HUES6 (cell line): ENCODE measurements around the gene CYS1.

Experiments
- H3K27ac ChIP-seq: 2 replicates; pipeline ENCODE4 v1.7.0; 2013; ENCODE audit warnings: low read depth, mild to moderate bottlenecking, low read length, inconsistent platforms
- H3K27me3 ChIP-seq: 2 replicates; pipeline ENCODE4 v1.6.1; 2013; ENCODE audit warnings: low read length; ENCODE audit not compliant: control insufficient read depth, insufficient read depth
- H3K36me3 ChIP-seq: 2 replicates; pipeline ENCODE4 v1.6.1; 2013; ENCODE audit warnings: low read length; ENCODE audit not compliant: control insufficient read depth, insufficient read depth
- H3K4me1 ChIP-seq: 2 replicates; pipeline ENCODE4 v1.6.1; 2013; ENCODE audit warnings: low read length; ENCODE audit not compliant: control insufficient read depth, insufficient read depth
- H3K4me3 ChIP-seq: 2 replicates; pipeline ENCODE4 v1.5.1; 2013; ENCODE audit warnings: low read depth, low read length
- H3K9ac ChIP-seq: one replicate; pipeline ENCODE4 v1.6.1; 2013; ENCODE audit warnings: mild to moderate bottlenecking, low read length
- H3K9me3 ChIP-seq: 2 replicates; pipeline ENCODE4 v1.6.1; 2013; ENCODE audit warnings: low read depth, low read length; ENCODE audit not compliant: control insufficient read depth, insufficient read depth

Gene CYS1

DNA sequence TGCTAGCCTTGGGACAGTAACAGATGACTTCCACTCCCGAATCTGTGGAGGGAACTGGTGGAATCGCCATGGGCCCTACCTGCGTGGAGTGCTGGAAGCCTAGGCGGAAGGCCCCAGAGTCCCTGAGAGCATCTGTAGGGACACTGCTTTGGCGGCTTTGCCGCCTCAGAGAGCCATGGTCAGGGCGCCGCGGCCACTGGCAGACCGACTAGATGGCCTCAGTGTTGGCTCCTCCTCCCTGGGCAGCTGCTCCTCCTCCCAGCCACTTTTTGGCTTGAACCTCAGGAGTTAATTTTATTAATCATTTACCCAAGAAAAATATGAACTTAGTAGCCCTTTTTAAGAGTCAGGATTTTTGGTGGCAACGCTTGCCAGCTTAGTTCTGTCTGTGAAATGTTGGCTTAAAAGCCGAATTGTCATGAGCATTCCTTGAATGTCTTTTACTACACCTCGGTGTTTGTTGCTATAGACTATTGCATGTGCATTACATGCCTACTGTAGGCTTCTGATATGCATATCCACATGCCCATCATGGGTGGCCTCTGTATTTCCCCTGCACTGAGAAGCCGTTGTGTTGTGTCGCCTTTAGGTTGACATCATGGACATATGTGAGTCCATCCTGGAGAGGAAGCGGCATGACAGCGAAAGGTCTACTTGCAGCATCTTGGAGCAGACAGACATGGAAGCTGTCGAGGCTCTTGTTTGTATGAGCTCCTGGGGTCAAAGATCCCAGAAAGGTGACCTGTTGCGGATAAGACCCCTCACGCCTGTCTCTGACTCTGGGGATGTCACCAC lies 34.5 kb downstream of the CYS1 start:
- Histone ChIP-seq H3K27me3 (no peaks in the 10 kb centered on the region), H3K9me3 (no peaks in the 10 kb centered on the region), H3K9ac (no peak overlapping the region), H3K4me3 (no peak overlapping the region), H3K36me3 (peaks cover 35% of the 10 kb centered on the region), H3K27ac (no peak overlapping the region), H3K4me1 (peaks cover 8% of the 10 kb centered on the region)

GRCh38 chr2:10043906-10044601 lies 36.2 kb downstream of the CYS1 start:
- Histone ChIP-seq H3K27ac (no peak overlapping the region), H3K36me3 (peaks cover 26% of the 10 kb centered on the region), H3K9me3 (no peaks in the 10 kb centered on the region), H3K9ac (peak overlapping the region; percentile 85), H3K4me1 (peaks cover 8% of the 10 kb centered on the region), H3K27me3 (no peaks in the 10 kb centered on the region), H3K4me3 (peak overlapping the region; percentile 65)

DNA sequence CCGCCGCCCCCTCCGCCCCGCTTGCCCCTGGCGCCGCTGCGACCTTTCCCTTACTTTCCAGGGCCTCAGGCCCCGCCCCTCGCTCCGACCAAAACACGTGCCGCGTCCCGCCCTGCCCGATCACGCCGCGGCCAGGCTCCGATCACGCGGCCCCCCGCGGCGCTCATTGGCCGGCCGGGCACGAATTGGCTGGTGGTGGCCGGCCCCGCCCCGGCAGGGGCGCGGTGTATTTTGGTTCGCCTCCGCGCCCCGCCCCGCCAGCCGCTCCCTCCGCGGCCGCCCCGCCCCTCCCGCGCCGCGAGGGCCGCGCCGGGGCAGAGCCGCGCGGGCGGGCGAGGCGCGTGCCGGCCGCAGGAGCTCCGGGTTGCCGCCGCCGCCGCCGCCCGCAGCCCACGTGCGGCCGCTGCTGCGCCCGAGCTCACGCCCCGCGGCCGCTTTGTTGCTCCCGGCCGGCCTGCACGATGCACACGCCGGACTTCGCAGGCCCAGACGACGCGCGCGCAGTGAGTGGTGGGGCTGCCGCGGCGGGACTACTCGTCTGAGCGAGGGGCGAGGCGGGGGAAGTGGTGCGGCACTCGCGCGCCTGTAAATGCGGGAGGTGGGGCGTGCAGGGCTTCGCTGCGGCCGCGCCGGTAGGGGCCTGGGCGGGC lies 36.8 kb downstream of the CYS1 start, which contains the start of gene KLF11:
Gene KLF11, plus strand, starts transcription at position 295 of the 650 bp plus-strand sequence. Its CDS starts 167 bp downstream, at position 462.
- Histone ChIP-seq H3K36me3 (peaks cover 21% of the 10 kb centered on the region), H3K4me1 (peaks cover 8% of the 10 kb centered on the region), H3K27ac (peak within 1 kb of the TSS; percentile 4; the same call in 1 of the 2 replicates), H3K9me3 (no peaks in the 10 kb centered on the region), H3K9ac (peak within 1 kb of the TSS; percentile 85), H3K4me3 (peak within 1 kb of the TSS; percentile 65), H3K27me3 (no peaks in the 10 kb centered on the region)

GRCh38 chr2:10042301-10043161 lies 37.7 kb downstream of the CYS1 start:
- no peaks in the 10 kb centered on the region for H3K9me3 ChIP-seq
- peak overlapping the region; percentile 63 for H3K9ac ChIP-seq
- peak overlapping the region; percentile 4; the same call in 1 of the 2 replicates for H3K27ac ChIP-seq
- peaks cover 12% of the 10 kb centered on the region for H3K36me3 ChIP-seq
- H3K4me1 ChIP-seq, result peaks cover 8% of the 10 kb centered on the region
- H3K4me3 ChIP-seq, result peak overlapping the region; percentile 55
- no peaks in the 10 kb centered on the region for H3K27me3 ChIP-seq

DNA sequence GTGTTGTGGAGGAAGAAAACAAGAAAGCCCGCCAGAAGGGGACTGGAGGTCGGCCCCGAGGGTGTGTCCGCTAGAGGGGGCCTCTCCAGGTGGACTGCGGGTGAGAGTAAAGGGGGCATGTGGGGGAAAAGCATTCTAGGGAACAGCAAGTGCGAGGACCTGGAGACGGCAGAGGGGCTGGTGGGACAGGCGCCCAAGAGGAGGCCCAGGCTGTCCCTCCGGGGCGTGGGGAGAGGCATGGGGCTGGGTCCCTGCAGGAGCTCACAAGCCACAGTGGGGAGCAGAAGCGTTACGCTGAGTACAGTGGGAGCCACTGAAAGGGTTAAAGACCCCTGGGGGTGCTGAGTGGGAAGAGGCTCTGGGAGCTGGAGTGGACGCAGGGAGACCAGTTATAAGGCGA lies 38.5 kb downstream of the CYS1 start:
- Histone ChIP-seq H3K4me1 (peaks cover 8% of the 10 kb centered on the region), H3K36me3 (peaks cover 6% of the 10 kb centered on the region; the same call in 1 of the 2 replicates), H3K9ac (no peak overlapping the region), H3K27me3 (no peaks in the 10 kb centered on the region), H3K4me3 (peak overlapping the region; percentile 55; the same call in 1 of the 2 replicates), H3K27ac (no peak overlapping the region), H3K9me3 (no peaks in the 10 kb centered on the region)

GRCh38 chr2:10039658-10040410 lies 40.4 kb downstream of the CYS1 start:
- H3K9ac ChIP-seq, result no peak overlapping the region
- no peak overlapping the region for H3K27ac ChIP-seq
- H3K4me1 ChIP-seq, result peaks cover 8% of the 10 kb centered on the region
- no peaks in the 10 kb centered on the region for H3K9me3 ChIP-seq
- H3K4me3 ChIP-seq, result no peak overlapping the region
- H3K36me3 ChIP-seq, result no peaks in the 10 kb centered on the region
- H3K27me3 ChIP-seq, result no peaks in the 10 kb centered on the region

DNA sequence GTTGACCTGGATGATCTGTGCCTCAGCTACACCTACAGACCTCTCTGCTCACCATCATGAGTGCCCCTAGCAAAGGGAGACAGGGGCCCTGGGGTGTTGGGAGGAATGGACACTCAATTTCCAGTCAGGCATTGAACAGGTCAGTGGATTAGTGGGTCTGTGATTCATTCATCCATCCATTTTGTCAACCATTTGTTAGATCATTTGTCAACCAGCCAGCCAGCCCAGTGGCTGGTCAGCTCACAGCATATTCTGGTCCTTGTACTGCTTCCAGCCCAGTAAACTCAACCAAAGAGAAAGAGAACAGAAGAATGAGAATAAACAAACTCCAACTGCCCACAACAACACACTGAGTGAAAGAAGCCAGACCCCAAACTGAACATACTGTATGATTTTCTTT lies 41.5 kb downstream of the CYS1 start:
- H3K4me1 ChIP-seq, result peaks cover 8% of the 10 kb centered on the region
- no peak overlapping the region for H3K27ac ChIP-seq
- no peaks in the 10 kb centered on the region for H3K36me3 ChIP-seq
- H3K9ac ChIP-seq, result no peak overlapping the region
- no peaks in the 10 kb centered on the region for H3K9me3 ChIP-seq
- H3K4me3 ChIP-seq, result no peak overlapping the region
- no peaks in the 10 kb centered on the region for H3K27me3 ChIP-seq

GRCh38 chr2:10038123-10038522 lies 42.1 kb downstream of the CYS1 start:
- no peak overlapping the region for H3K9ac ChIP-seq
- no peak overlapping the region for H3K27ac ChIP-seq
- peaks cover 8% of the 10 kb centered on the region for H3K4me1 ChIP-seq
- no peaks in the 10 kb centered on the region for H3K36me3 ChIP-seq
- no peaks in the 10 kb centered on the region for H3K9me3 ChIP-seq
- no peak overlapping the region for H3K4me3 ChIP-seq
- H3K27me3 ChIP-seq, result no peaks in the 10 kb centered on the region

DNA sequence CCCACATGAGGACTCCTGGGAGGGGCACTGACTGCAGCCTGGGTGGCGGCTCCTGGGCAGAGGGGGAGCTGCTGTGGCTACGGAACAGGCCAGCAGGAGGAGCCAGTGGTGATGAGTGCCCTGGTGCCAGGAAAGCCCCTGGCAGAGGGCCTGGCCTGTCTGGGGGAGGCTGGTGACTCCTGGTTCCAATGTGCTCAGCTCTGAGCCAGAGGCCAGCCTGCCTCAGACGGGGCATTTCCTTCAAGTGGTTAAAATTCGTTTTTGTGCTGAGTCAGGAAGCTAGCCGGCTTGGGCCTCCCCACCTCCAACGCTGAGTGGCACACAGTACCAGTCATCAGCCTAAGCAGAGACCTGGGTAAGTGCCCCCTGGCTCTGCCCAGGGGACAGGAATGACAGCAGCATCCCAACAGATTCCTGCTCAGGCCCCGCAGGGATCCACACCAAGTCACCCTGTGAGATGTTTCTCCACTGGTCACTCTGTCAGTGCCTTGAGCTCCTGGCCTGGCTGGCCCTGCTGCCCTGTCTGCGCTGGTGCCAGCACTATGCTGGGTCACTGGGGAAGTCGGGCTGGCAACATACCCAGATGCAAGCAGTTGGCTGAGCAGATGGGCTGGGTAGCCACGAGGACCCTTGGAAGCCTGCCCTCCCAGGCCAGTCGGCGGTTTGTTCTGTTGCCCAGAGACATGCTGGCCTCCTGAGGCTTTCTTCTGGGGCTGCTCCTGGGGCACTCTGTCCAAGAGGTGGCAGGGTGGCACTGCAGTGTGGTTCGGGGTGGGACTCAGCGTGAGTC lies 43.9 kb downstream of the CYS1 start:
- H3K27ac ChIP-seq, result no peak overlapping the region
- H3K4me1 ChIP-seq, result peaks cover 3% of the 10 kb centered on the region; the same call in 1 of the 2 replicates
- H3K4me3 ChIP-seq, result no peak overlapping the region
- H3K9ac ChIP-seq, result no peak overlapping the region
- H3K36me3 ChIP-seq, result no peaks in the 10 kb centered on the region
- H3K27me3 ChIP-seq, result no peaks in the 10 kb centered on the region
- H3K9me3 ChIP-seq, result no peaks in the 10 kb centered on the region
